Fibroblast of the aortic adventitia (primary cell): ENCODE data around the gene RFLNA. TPM values are rescaled to one million over a fixed set of nuclear protein-coding genes. Genes with fewer than 3 reads are reported as not detected.

ENCODE experiments used
- DNase-seq: peaks from one replicate; pipeline ENCODE4 v3.0.0-alpha.2; 2010; ENCODE audit warnings: low read depth
- H3K4me3 ChIP-seq: 2 replicates; pipeline ENCODE4 v1.5.1; 2011; ENCODE audit warnings: low read depth, mild to moderate bottlenecking, control low read depth, low read length, moderate library complexity
- CTCF ChIP-seq: IDR thresholded peaks from 2 replicates; pipeline ENCODE4 v1.5.1; 2011; ENCODE audit warnings: mild to moderate bottlenecking, low read length, control low read depth, inconsistent platforms; ENCODE audit not compliant: insufficient read depth
- total RNA-seq: library from RNA; depleted of rRNA; stranded (reverse); fragments of >200 nt; gene quantifications from 2 replicates; pipeline ENCODE4 v1.2.3, GENCODE V29; 2012; ENCODE audit warnings: low replicate concordance

Gene RFLNA
- total RNA-seq, 1 donor: 0.45 TPM

DNA sequence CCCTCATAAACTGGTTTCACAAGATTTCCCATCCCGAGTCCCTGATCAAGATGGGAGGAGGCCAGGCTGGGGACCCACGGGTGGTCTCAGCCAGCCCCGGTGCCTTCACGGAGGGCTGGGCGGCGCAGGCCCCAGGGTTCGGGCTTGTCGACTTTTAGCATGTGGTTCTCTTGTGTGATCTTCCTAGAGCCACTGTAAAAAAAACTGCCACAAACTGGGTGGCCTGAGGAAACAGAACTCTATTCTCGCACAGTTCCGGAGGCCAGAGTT, 12.6 kb downstream of the RFLNA start:
- TF ChIP-seq CTCF: no peak
- DNase-seq: no peak

DNA sequence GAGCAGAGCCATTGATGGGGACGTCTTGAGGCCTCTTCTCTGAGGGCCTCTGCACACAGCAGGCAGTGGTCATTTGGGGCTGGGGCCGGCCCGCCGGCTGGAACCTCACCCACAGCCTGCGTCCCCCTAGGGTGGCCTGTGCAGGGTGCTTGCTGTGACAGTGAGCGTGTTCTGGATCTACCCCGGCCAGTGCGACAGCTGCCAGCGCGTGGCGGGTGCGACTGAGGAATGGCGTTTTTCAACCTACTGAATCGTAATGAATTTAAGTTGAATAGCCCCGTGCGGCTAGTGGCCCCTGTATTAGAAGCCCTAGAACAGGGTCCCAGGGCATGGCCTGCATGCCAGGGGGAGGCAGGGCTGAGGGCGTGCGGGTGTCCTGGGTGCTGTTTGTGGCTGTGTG, 13.8 kb downstream of the RFLNA start:
- DNase-seq: no peak
- TF ChIP-seq CTCF: no peak
- no peak overlapping the region for H3K4me3 ChIP-seq

More for the DNA sequence above, 12.6 kb downstream of the RFLNA start:
- no peak overlapping the region for H3K4me3 ChIP-seq

- no peak for TF ChIP-seq CTCF
- no peak overlapping the region for H3K4me3 ChIP-seq
- no peak for DNase-seq
Observed at GRCh38 chr12:124309231-124309630, 14.3 kb downstream of the RFLNA start.

DNA sequence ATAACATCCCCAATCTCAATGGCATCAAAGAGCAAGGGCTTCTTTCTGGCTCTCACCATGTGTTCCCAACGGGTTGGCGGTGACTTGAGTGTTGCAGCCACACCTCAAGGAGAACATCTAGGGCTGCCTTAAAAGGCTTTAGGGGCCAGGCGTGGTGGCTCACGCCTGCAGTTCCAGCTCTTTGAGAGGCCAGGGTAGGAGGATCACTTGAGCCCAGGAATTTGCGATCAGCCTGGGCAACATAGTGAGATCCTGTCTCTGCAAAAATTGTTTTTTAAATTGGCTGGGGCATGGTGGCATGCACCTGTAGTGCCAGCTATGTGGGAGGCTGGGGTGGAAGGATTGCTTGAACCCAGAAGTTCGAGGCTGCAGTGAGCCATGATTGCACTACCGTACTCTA, 14.9 kb downstream of the RFLNA start:
- H3K4me3 ChIP-seq: no peak overlapping the region
- no peak for DNase-seq
- TF ChIP-seq CTCF: no peak

DNA sequence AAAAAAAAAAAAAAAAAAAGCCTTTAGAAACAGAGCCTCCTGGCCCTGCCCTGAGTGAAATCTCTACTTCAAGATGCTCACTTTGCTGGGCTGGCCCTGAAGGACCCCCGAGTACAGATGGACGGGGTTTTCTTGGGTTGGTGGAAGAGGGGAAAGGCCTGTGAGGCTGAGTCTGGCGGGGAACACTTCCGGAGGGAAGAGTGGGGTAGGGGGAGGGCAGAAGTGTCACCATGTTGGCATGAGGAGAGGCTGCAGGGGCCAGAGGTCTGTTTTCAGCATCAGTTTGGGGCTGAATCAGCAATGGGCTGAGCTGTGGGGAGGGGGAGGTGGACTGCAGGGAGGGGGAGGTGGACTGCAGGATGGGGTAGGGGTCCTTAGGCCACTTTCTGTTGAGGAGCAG, 15.3 kb downstream of the RFLNA start:
- TF ChIP-seq CTCF: no peak
- DNase-seq: no peak
- no peak overlapping the region for H3K4me3 ChIP-seq

GRCh38 chr12:124310785-124311184, 15.9 kb downstream of the RFLNA start:
- DNase-seq: no peak
- no peak for TF ChIP-seq CTCF
- no peak overlapping the region for H3K4me3 ChIP-seq

- no peak for DNase-seq
- no peak for TF ChIP-seq CTCF
- H3K4me3 ChIP-seq: no peak overlapping the region
Observed at GRCh38 chr12:124311292-124312109, 16.6 kb downstream of the RFLNA start.
